Measurements from ENCODE around the gene TTC9C.
"Not testable (repeated sequence)": the region's sequence is repeated elsewhere in the genome, so short reads cannot be mapped to it uniquely, and the experiment has no call there.

Gene TTC9C

GRCh38 chr11:62710001-62710345 is 18.3 kb upstream of the TTC9C start:
- DNase-seq = no peak

- no peak for DNase-seq
These were observed 15.9 kb upstream of the TTC9C start for GRCh38 chr11:62712276-62712812.

GRCh38 chr11:62712861-62713260 is 15.4 kb upstream of the TTC9C start:
- no peak for DNase-seq

- no peak for DNase-seq
These were observed 14.9 kb upstream of the TTC9C start for GRCh38 chr11:62713343-62713742.

GRCh38 chr11:62715150-62716130 is 12.8 kb upstream of the TTC9C start:
- no peak for DNase-seq

- DNase-seq = no peak
These were observed 12.1 kb upstream of the TTC9C start for GRCh38 chr11:62716206-62716605.

- no peak for DNase-seq
These were observed 11.5 kb upstream of the TTC9C start for GRCh38 chr11:62716816-62717215.

GRCh38 chr11:62719302-62719978 is 8.8 kb upstream of the TTC9C start:
- DNase-seq = no peak

- no peak for DNase-seq
These were observed 6.3 kb upstream of the TTC9C start for GRCh38 chr11:62721994-62722393.

GRCh38 chr11:62724171-62724570 is 4.1 kb upstream of the TTC9C start:
- DNase-seq = no peak

GRCh38 chr11:62725646-62726045 is 2.6 kb upstream of the TTC9C start:
- no peak for DNase-seq

- DNase-seq = peak; percentile 65
These were observed 2.0 kb upstream of the TTC9C start for GRCh38 chr11:62726156-62726914.

- DNase-seq = no peak
These were observed 1.4 kb upstream of the TTC9C start for GRCh38 chr11:62726915-62727164.

- peak; percentile 99 for DNase-seq
These were observed 968 bp upstream of the TTC9C start, which contains the start of gene HNRNPUL2 for GRCh38 chr11:62727165-62727871. Gene HNRNPUL2 (minus strand): TSS chr11:62727457. CDS start chr11:62727156, 301 bp downstream.

GRCh38 chr11:62727872-62728170 is 465 bp upstream of the TTC9C start:
- DNase-seq = peak; percentile 83

GRCh38 chr11:62730076-62730475 is 1.8 kb downstream of the TTC9C start:
- not testable (repeated sequence) for DNase-seq

GRCh38 chr11:62732830-62733229 is 4.5 kb downstream of the TTC9C start:
- no peak for DNase-seq

- DNase-seq = no peak
These were observed 8.9 kb downstream of the TTC9C start for GRCh38 chr11:62737196-62737595.

- no peak for DNase-seq
These were observed 19.3 kb downstream of the TTC9C start for GRCh38 chr11:62747475-62748160.

- not testable (repeated sequence) for DNase-seq
These were observed 21.6 kb downstream of the TTC9C start for GRCh38 chr11:62749931-62750330.

- DNase-seq = no peak
These were observed 24.0 kb downstream of the TTC9C start for GRCh38 chr11:62752177-62752785.
